Loucy (cell line): ENCODE data around the gene ELAC1.

Experiments used
- CTCF ChIP-seq: fragments of 200-600 bp; sonication (generic); conservative IDR thresholded peaks from 2 replicates; pipeline ENCODE4 v1.5.1; 2014; ENCODE audit warnings: mild to moderate bottlenecking, antibody characterized with exemption, low read length
- EZH2phosphoT487 ChIP-seq: fragments of 200-600 bp; IDR thresholded peaks from 2 replicates; pipeline ENCODE4 v1.6.1; 2018; ENCODE audit warnings: antibody characterized with exemption, mild to moderate bottlenecking, moderate library complexity, borderline replicate concordance

GRCh38 chr18:50969448-50969847, 1.6 kb downstream of the ELAC1 start:
- TF ChIP-seq CTCF (no peak), EZH2phosphoT487 (no peak)
